ENCODE results near the gene LRRC3. TPM values are rescaled to one million over a fixed set of nuclear protein-coding genes. Genes with fewer than 3 reads are reported as not detected.

Gene LRRC3
- total RNA-seq, 1 experiment from 2014 or later, result 4.7 TPM

GRCh38 chr21:44458971-44459711 is 3.8 kb downstream of the LRRC3 start:
- CTCF ChIA-PET, result interaction anchor here (0.6 kb wide), 1 partner anchor 660 kb away, joined by 3 read pairs; no protein-coding TSS in a partner anchor

GRCh38 chr21:44459712-44460440 is 4.6 kb downstream of the LRRC3 start:
- no peak overlapping the region for H3K4me3 Mint-ChIP-seq (ENCODE audit: unreplicated experiment)
- H3K27me3 Mint-ChIP-seq (ENCODE audit: insufficient read depth, unreplicated experiment), result no peaks in the 10 kb centered on the region
- POLR2A ChIA-PET, result no interaction called here
- H3K36me3 Mint-ChIP-seq (ENCODE audit: insufficient read depth, unreplicated experiment), result no peaks in the 10 kb centered on the region
- Histone ChIP-seq H3K27me3 (replicated peaks; ENCODE audit: control insufficient read depth, insufficient read depth, low read length) (no peaks in the 10 kb centered on the region), H3K9me3 (no peaks in the 10 kb centered on the region), H3K4me1 (peaks cover 26% of the 10 kb centered on the region), H3K36me3 (ENCODE audit: control insufficient read depth, insufficient read depth, low read length) (no peaks in the 10 kb centered on the region), H3K4me3 (ENCODE audit: low read depth, low read length) (no peak overlapping the region)
- intact Hi-C loops (cut with micrococcal nuclease; ENCODE audit: unreplicated experiment), result no loop called here
- H3K27ac Mint-ChIP-seq (ENCODE audit: unreplicated experiment), result no peak overlapping the region
- H3K4me1 Mint-ChIP-seq (ENCODE audit: low read depth, unreplicated experiment), result peaks cover 7% of the 10 kb centered on the region
- H3K9me3 Mint-ChIP-seq (ENCODE audit: unreplicated experiment), result no peaks in the 10 kb centered on the region
- CTCF ChIA-PET, result no interaction called here
- BruUV-seq (replicated peaks), result no TSS peak
- no peak for TF ChIP-seq CTCF (IDR thresholded peaks at IDR 0.05; ENCODE audit: insufficient read depth in 1 of 2, low read depth in 1 of 2, low read length in 1 of 2, severe bottlenecking in 1 of 2, unreplicated experiment in 1 of 2)
- DNase-seq, result no peak

More at GRCh38 chr21:44458971-44459711, 3.8 kb downstream of the LRRC3 start:
- H3K27me3 Mint-ChIP-seq (ENCODE audit: insufficient read depth, unreplicated experiment), result no peaks in the 10 kb centered on the region
- Histone ChIP-seq H3K9me3 (no peaks in the 10 kb centered on the region), H3K4me1 (peaks cover 26% of the 10 kb centered on the region), H3K4me3 (ENCODE audit: low read depth, low read length) (no peak overlapping the region), H3K36me3 (ENCODE audit: control insufficient read depth, insufficient read depth, low read length) (no peaks in the 10 kb centered on the region), H3K27me3 (replicated peaks; ENCODE audit: control insufficient read depth, insufficient read depth, low read length) (no peaks in the 10 kb centered on the region)
- H3K4me3 Mint-ChIP-seq (ENCODE audit: unreplicated experiment), result no peak overlapping the region
- H3K4me1 Mint-ChIP-seq (ENCODE audit: low read depth, unreplicated experiment), result peaks cover 7% of the 10 kb centered on the region
- peaks cover 4% of the 10 kb centered on the region for H3K9me3 Mint-ChIP-seq (ENCODE audit: unreplicated experiment)
- no peaks in the 10 kb centered on the region for H3K36me3 Mint-ChIP-seq (ENCODE audit: insufficient read depth, unreplicated experiment)
- DNase-seq, result no peak
- intact Hi-C loops (cut with micrococcal nuclease; ENCODE audit: unreplicated experiment), result no loop called here
- no TSS peak for BruUV-seq (replicated peaks)
- no peak overlapping the region for H3K27ac Mint-ChIP-seq (ENCODE audit: unreplicated experiment)
- no peak for TF ChIP-seq CTCF (IDR thresholded peaks at IDR 0.05; ENCODE audit: insufficient read depth in 1 of 2, low read depth in 1 of 2, low read length in 1 of 2, severe bottlenecking in 1 of 2, unreplicated experiment in 1 of 2)
- POLR2A ChIA-PET, result no interaction called here

- no peaks in the 10 kb centered on the region for H3K36me3 ChIP-seq (ENCODE audit: control insufficient read depth, insufficient read depth, low read length)
- Mint-ChIP-seq H3K4me3 (ENCODE audit: unreplicated experiment) (no peak overlapping the region), H3K27ac (ENCODE audit: unreplicated experiment) (no peak overlapping the region), H3K4me1 (ENCODE audit: low read depth, unreplicated experiment) (peaks cover 7% of the 10 kb centered on the region), H3K9me3 (ENCODE audit: unreplicated experiment) (no peaks in the 10 kb centered on the region), H3K27me3 (ENCODE audit: insufficient read depth, unreplicated experiment) (no peaks in the 10 kb centered on the region), H3K36me3 (ENCODE audit: insufficient read depth, unreplicated experiment) (no peaks in the 10 kb centered on the region)
- no peak overlapping the region for H3K4me3 ChIP-seq (ENCODE audit: low read depth, low read length)
- intact Hi-C loops (cut with micrococcal nuclease; ENCODE audit: unreplicated experiment), result no loop called here
- no peak for DNase-seq
- ChIA-PET CTCF (no interaction called here), POLR2A (no interaction called here)
- H3K27me3 ChIP-seq (replicated peaks; ENCODE audit: control insufficient read depth, insufficient read depth, low read length), result no peaks in the 10 kb centered on the region
- no peak for TF ChIP-seq CTCF (IDR thresholded peaks at IDR 0.05; ENCODE audit: insufficient read depth in 1 of 2, low read depth in 1 of 2, low read length in 1 of 2, severe bottlenecking in 1 of 2, unreplicated experiment in 1 of 2)
- no TSS peak for BruUV-seq (replicated peaks)
- H3K4me1 ChIP-seq, result peaks cover 26% of the 10 kb centered on the region
- H3K9me3 ChIP-seq, result no peaks in the 10 kb centered on the region
These were observed 5.1 kb downstream of the LRRC3 start for GRCh38 chr21:44460441-44460755.
